KMS-11 (cell line): ENCODE results near the gene GCM1.

Source experiments
- H2AFZ ChIP-seq: fragments of 200-600 bp; sonication (generic); 2 replicates; pipeline ENCODE4 v1.6.1; 2016; ENCODE audit warnings: antibody characterized with exemption, mixed run types, low read depth
- H3K27ac ChIP-seq: fragments of 200-600 bp; sonication (generic); 2 replicates; pipeline ENCODE4 v1.6.1; 2016; ENCODE audit warnings: mild to moderate bottlenecking, mixed run types
- H3K27me3 ChIP-seq: fragments of 200-600 bp; sonication (generic); 2 replicates; pipeline ENCODE4 v1.6.1; 2017; ENCODE audit warnings: mild to moderate bottlenecking, low read depth, mixed run types, moderate library complexity; ENCODE audit not compliant: insufficient read depth
- H3K36me3 ChIP-seq: fragments of 200-600 bp; sonication (generic); 2 replicates; pipeline ENCODE4 v1.6.1; 2017; ENCODE audit warnings: mild to moderate bottlenecking, mixed run types; ENCODE audit not compliant: insufficient read depth
- H3K4me1 ChIP-seq: fragments of 200-600 bp; sonication (generic); 2 replicates; pipeline ENCODE4 v1.6.1; 2016; ENCODE audit warnings: mild to moderate bottlenecking, low read depth, mixed run types; ENCODE audit not compliant: poor library complexity, severe bottlenecking
- H3K4me2 ChIP-seq: fragments of 200-600 bp; sonication (generic); 2 replicates; pipeline ENCODE4 v1.7.0; 2016; ENCODE audit warnings: mild to moderate bottlenecking, mixed run types
- H3K4me3 ChIP-seq: fragments of 200-600 bp; sonication (generic); IDR thresholded peaks from 2 replicates; pipeline ENCODE4 v1.6.1; 2017; ENCODE audit warnings: low read depth, low read length, mixed read lengths; ENCODE audit not compliant: insufficient read depth
- H3K79me2 ChIP-seq: fragments of 200-600 bp; sonication (generic); 2 replicates; pipeline ENCODE4 v1.6.1; 2016; ENCODE audit warnings: low read depth, mixed run types; ENCODE audit not compliant: insufficient read depth
- H3K9ac ChIP-seq: fragments of 200-600 bp; sonication (generic); 2 replicates; pipeline ENCODE4 v1.6.1; 2016; ENCODE audit warnings: mild to moderate bottlenecking, mixed run types
- H4K20me1 ChIP-seq: fragments of 200-600 bp; sonication (generic); 2 replicates; pipeline ENCODE4 v1.6.1; 2016; ENCODE audit warnings: mild to moderate bottlenecking, mixed run types; ENCODE audit not compliant: insufficient read depth
- CTCF ChIP-seq: fragments of 200-600 bp; sonication (generic); conservative IDR thresholded peaks from 2 replicates; pipeline ENCODE4 v1.6.1; 2017; ENCODE audit warnings: low read depth, mild to moderate bottlenecking, antibody characterized with exemption, low read length, moderate library complexity, mixed read lengths

The GCM1 gene

GRCh38 chr6:53101006-53101405 is 47.6 kb downstream of the GCM1 start:
- Histone ChIP-seq H3K79me2 (no peaks in the 10 kb centered on the region), H3K4me1 (no peaks in the 10 kb centered on the region), H3K36me3 (peaks cover 7% of the 10 kb centered on the region; the same call in 1 of the 2 replicates), H3K4me2 (no peak overlapping the region), H3K27ac (no peak overlapping the region), H3K4me3 (no peak overlapping the region), H2AFZ (no peak overlapping the region), H3K27me3 (no peaks in the 10 kb centered on the region), H4K20me1 (no peaks in the 10 kb centered on the region), H3K9ac (no peak overlapping the region)
- no peak for TF ChIP-seq CTCF

DNA sequence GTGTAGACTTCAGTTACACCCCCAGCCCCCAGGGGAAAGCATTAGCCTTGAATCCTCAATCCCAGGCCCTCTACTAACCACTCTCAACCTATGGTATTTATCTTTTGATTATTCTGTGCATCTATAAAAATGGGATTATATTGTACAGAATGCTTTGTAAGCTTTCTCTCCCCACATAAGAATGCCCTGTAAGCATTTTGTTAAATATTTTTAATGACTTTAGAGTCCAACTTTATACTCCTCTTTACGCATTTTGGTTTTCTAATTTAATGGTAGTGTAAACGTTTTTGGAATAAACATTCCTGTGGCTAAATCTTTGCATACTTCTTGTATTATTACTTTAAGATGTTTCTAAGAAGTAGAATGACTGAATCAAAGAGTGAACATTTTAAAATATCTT is 48.1 kb downstream of the GCM1 start:
- Histone ChIP-seq H3K4me2 (no peak overlapping the region), H3K36me3 (peaks cover 11% of the 10 kb centered on the region), H3K27ac (no peak overlapping the region), H3K27me3 (no peaks in the 10 kb centered on the region), H2AFZ (no peak overlapping the region), H3K4me1 (no peaks in the 10 kb centered on the region), H3K9ac (no peak overlapping the region), H3K4me3 (no peak overlapping the region), H4K20me1 (no peaks in the 10 kb centered on the region), H3K79me2 (no peaks in the 10 kb centered on the region)
- TF ChIP-seq CTCF: no peak

DNA sequence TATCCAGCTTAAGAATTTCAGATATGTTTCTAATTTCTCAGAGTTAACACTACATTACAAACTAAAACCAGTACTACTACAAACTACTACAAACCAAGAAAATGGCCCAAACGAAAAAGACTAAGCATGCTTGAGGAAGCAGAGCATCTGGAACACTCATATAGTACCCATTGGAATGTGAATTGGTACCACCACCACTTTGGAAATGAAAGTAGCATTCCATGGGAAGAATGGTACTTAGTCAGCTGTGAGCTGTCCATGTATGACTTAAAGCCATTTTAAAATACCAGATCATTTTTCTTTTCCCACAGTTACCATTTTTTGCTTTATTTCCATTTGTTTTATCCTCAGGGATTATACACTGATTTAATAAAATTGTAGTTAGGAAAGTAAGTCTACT is 52.9 kb downstream of the GCM1 start:
- Histone ChIP-seq H3K4me2 (no peak overlapping the region), H3K4me3 (no peak overlapping the region), H3K79me2 (no peaks in the 10 kb centered on the region), H3K27ac (no peak overlapping the region), H4K20me1 (no peaks in the 10 kb centered on the region), H3K27me3 (no peaks in the 10 kb centered on the region), H3K4me1 (peaks cover 18% of the 10 kb centered on the region), H2AFZ (no peak overlapping the region), H3K36me3 (peaks cover 32% of the 10 kb centered on the region), H3K9ac (no peak overlapping the region)
- no peak for TF ChIP-seq CTCF

GRCh38 chr6:53095270-53095669 is 53.4 kb downstream of the GCM1 start:
- Histone ChIP-seq H3K4me2 (no peak overlapping the region), H3K27me3 (no peaks in the 10 kb centered on the region), H3K4me1 (peaks cover 18% of the 10 kb centered on the region), H4K20me1 (no peaks in the 10 kb centered on the region), H3K79me2 (no peaks in the 10 kb centered on the region), H3K9ac (no peak overlapping the region), H3K27ac (no peak overlapping the region), H3K4me3 (no peak overlapping the region), H2AFZ (no peak overlapping the region), H3K36me3 (peaks cover 32% of the 10 kb centered on the region)
- TF ChIP-seq CTCF: no peak
